Measurements from ENCODE around the gene HTRA3.

The HTRA3 gene

GRCh38 chr4:8291036-8291682, 21.6 kb downstream of the HTRA3 start:
- H3K4me3 ChIP-seq (ENCODE audit: low read length) = no peak overlapping the region
- no peak for TF ChIP-seq ZNF274 (IDR thresholded peaks at IDR 0.05; ENCODE audit: low read depth, low read length)

GRCh38 chr4:8291701-8292477, 22.3 kb downstream of the HTRA3 start:
- H3K4me3 ChIP-seq (ENCODE audit: low read length) = no peak overlapping the region
- no peak for TF ChIP-seq ZNF274 (IDR thresholded peaks at IDR 0.05; ENCODE audit: low read depth, low read length)

GRCh38 chr4:8292478-8293107, 23.0 kb downstream of the HTRA3 start:
- no peak overlapping the region for H3K4me3 ChIP-seq (ENCODE audit: low read length)
- no peak for TF ChIP-seq ZNF274 (IDR thresholded peaks at IDR 0.05; ENCODE audit: low read depth, low read length)

DNA sequence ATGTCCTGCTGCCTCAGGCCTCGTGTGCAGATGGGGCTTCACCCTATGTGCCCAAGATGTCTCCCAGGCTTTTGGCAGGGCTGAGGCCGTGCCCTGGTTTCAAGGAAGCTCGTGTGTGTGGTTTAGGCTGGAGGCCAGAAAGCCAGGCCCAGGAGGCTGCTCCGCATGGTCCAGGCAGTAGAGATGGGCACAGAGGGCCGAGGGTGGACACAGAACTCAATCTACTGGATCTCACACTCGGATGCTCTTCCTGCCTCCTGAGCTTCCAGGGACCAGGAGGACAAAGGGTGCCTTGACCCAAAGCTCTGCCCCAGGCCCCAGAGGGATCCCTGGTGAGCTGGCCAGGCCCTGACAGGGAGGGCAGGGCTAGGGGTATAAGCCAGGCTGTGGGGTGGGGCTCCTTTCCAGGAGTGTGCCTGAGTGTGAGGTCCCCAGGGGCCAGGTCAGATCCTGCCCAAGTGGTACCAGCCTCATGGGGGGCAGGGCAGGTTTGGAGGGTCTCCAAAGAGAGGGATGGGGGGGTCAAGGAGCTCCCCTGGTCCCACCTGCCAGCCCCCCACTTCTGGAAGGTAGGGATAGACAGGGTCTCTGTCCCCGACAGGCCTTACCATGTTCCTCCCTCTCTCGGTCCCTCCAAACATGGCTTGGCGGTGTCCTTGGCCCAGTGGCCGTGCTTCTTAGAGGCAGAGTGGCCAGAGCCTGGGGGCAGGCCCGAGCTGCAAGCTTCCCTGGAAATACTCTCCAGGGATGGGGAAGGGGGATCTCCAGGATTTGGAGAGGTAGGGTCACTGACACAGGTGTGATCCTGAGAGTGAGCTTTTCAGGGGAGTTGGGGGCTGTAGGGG, 23.8 kb downstream of the HTRA3 start:
- no peak for TF ChIP-seq ZNF274 (IDR thresholded peaks at IDR 0.05; ENCODE audit: low read depth, low read length)
- no peak overlapping the region for H3K4me3 ChIP-seq (ENCODE audit: low read length)

DNA sequence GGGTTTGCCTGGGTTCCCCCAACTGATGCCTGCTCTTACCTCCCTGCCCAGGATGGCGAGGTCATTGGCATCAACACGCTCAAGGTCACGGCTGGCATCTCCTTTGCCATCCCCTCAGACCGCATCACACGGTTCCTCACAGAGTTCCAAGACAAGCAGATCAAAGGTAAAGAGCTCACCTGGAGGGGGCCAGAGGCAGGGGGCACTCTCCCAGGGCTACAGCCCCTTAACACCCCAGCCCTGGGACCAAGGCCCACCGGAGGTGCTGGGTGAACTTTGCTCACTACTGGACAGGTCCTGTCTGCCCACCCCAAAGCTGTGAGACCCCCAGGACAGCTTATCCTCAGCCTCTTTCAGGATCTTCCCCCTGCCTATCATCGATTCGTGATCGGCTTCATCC, 24.5 kb downstream of the HTRA3 start:
- no peak for TF ChIP-seq ZNF274 (IDR thresholded peaks at IDR 0.05; ENCODE audit: low read depth, low read length)
- H3K4me3 ChIP-seq (ENCODE audit: low read length) = no peak overlapping the region

- H3K4me3 ChIP-seq (ENCODE audit: low read length) = no peak overlapping the region
- no peak for TF ChIP-seq ZNF274 (IDR thresholded peaks at IDR 0.05; ENCODE audit: low read depth, low read length)
Observed at GRCh38 chr4:8294775-8295174, 25.2 kb downstream of the HTRA3 start.

DNA sequence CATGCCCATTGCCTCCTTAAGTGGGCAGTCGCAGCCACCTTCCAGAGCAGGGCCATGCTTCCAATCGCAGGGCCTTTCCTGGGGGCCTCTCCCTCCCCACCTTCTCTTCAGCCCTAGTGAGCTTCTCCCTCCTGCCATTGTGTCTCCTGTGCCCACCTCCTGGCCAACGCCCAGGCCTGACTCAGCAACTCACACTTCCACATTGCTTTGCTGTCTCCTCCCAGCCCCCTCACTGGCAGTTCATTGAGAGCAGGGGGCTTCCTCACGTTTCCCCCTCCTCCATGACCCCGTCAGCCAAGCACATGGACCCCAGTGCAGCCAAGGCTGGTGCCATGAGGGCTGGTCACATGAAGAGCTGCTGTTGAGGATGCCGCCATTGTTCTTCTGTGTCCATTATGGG, 25.9 kb downstream of the HTRA3 start:
- TF ChIP-seq ZNF274 (IDR thresholded peaks at IDR 0.05; ENCODE audit: low read depth, low read length) = no peak

DNA sequence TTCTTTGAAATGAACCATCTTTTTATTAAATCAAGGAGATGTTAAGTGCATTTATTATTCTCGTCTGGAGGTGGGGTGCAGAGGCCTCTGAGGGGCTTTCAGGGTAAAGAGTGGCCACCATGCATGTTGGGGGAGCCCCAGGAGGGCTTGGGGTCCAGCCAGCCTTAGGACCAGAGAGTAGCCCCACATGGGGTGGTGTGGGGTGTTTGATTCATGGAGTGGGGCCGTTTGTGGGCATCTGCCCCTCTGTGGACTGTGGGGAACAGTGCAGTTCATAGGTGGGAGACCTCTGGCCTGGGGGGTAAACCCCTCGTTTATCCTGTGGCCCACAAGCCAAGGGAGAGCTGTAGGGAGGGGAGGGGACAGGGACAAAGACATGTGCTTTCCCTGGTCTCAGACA, 26.9 kb downstream of the HTRA3 start:
- no peak overlapping the region for H3K4me3 ChIP-seq (ENCODE audit: low read length)
- no peak for TF ChIP-seq ZNF274 (IDR thresholded peaks at IDR 0.05; ENCODE audit: low read depth, low read length)

More for the DNA sequence above, 25.9 kb downstream of the HTRA3 start:
- no peak overlapping the region for H3K4me3 ChIP-seq (ENCODE audit: low read length)

GRCh38 chr4:8297141-8297601, 27.6 kb downstream of the HTRA3 start:
- no peak for TF ChIP-seq ZNF274 (IDR thresholded peaks at IDR 0.05; ENCODE audit: low read depth, low read length)
- H3K4me3 ChIP-seq (ENCODE audit: low read length) = no peak overlapping the region

DNA sequence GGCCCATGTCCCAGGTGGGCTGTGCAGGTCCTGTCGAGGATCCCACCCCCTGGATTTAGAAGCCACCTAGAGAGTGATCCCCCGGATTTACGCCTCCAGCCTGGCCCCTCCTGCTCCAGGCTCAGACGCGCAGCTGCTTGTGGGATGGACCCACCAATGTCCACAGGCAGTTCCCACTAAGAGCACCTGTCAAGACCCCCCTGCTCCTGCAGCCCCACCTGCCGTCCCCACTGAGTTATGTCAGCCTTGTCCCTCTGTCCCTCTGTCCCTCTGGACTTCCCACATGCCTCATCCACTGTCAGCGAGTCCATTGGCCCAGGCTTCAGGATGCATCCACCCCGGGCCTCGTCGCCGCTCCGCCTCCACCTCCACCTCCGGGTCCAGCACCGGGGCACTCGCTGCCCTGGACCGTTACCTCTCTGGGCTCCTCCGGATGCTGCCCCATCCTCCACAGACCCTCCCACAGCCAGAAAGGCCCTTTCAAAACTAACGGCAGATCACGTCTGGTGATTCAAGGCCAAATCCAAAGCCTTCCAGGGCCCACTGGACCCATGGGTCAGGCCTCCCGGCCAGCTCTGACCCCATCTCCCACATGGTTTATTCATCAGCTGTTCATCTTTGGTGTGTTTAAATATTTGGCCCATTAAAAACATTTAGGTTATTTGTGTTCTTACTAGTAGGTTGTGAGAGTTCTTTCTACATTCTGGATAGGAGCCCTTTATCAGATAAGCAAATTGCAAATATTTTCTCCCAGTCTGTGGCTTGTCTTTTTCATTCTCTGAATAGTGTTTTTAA, 28.3 kb downstream of the HTRA3 start:
- no peak for TF ChIP-seq ZNF274 (IDR thresholded peaks at IDR 0.05; ENCODE audit: low read depth, low read length)

GRCh38 chr4:8300832-8301231, 31.3 kb downstream of the HTRA3 start:
- no peak overlapping the region for H3K4me3 ChIP-seq (ENCODE audit: low read length)
- TF ChIP-seq ZNF274 (IDR thresholded peaks at IDR 0.05; ENCODE audit: low read depth, low read length) = no peak

More for the DNA sequence above, 28.3 kb downstream of the HTRA3 start:
- H3K4me3 ChIP-seq (ENCODE audit: low read length) = no peak overlapping the region

DNA sequence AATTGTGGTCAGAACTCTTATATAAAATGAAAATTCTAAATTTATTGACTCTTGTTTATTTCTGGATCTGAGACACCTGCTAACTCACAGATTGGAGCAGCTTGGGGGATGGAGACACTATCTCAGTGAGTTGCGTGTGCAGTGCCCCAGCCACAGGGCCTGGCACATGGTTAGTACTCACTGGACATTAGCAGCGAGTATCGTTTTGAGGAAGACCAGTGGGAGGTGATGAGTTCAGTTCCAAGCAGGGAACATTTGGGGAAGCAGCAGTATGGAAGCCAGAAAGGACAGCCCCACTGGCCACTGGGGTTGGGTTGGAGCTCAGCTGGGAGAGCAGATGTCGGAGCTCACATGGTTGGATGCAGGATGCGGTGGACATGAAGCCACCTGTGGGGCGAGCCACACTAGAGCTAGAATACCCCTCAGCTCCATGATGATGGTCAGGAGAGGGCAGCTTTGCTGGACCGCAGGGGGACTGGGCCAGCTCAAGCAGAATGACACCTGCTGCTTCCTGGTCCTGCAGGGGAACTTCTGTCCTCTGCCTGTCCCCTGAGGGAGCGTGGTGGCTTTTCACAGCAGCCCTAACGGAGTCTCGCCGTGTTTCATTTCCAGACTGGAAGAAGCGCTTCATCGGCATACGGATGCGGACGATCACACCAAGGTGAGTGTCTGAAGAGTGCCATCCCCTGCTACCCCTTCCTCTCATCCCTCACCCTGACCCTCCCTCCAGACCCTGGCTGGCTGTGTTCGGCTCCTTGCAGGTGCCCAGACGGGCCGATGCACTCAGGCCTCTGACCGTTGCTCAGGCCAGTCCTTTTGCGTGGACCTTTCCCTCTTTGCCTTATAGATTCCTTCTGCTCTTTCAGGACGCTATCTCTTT, 32.5 kb downstream of the HTRA3 start:
- no peak for TF ChIP-seq ZNF274 (IDR thresholded peaks at IDR 0.05; ENCODE audit: low read depth, low read length)
- H3K4me3 ChIP-seq (ENCODE audit: low read length) = no peak overlapping the region
